HUES6 (cell line): ENCODE measurements around the gene RBM44.

ENCODE experiments used
- H3K27ac ChIP-seq: 2 replicates; pipeline ENCODE4 v1.7.0; 2013; ENCODE audit warnings: low read depth, mild to moderate bottlenecking, low read length, inconsistent platforms
- H3K27me3 ChIP-seq: 2 replicates; pipeline ENCODE4 v1.6.1; 2013; ENCODE audit warnings: low read length; ENCODE audit not compliant: control insufficient read depth, insufficient read depth
- H3K36me3 ChIP-seq: 2 replicates; pipeline ENCODE4 v1.6.1; 2013; ENCODE audit warnings: low read length; ENCODE audit not compliant: control insufficient read depth, insufficient read depth
- H3K4me1 ChIP-seq: 2 replicates; pipeline ENCODE4 v1.6.1; 2013; ENCODE audit warnings: low read length; ENCODE audit not compliant: control insufficient read depth, insufficient read depth
- H3K4me3 ChIP-seq: 2 replicates; pipeline ENCODE4 v1.5.1; 2013; ENCODE audit warnings: low read depth, low read length
- H3K9ac ChIP-seq: one replicate; pipeline ENCODE4 v1.6.1; 2013; ENCODE audit warnings: mild to moderate bottlenecking, low read length
- H3K9me3 ChIP-seq: 2 replicates; pipeline ENCODE4 v1.6.1; 2013; ENCODE audit warnings: low read depth, low read length; ENCODE audit not compliant: control insufficient read depth, insufficient read depth

The RBM44 gene

GRCh38 chr2:237857791-237858190 lies 59.2 kb downstream of the RBM44 start:
- H3K4me3 ChIP-seq, result no peak overlapping the region
- no peaks in the 10 kb centered on the region for H3K9me3 ChIP-seq
- peaks cover 8% of the 10 kb centered on the region for H3K4me1 ChIP-seq
- peaks cover 41% of the 10 kb centered on the region for H3K27me3 ChIP-seq
- no peaks in the 10 kb centered on the region for H3K36me3 ChIP-seq
- H3K9ac ChIP-seq, result no peak overlapping the region
- no peak overlapping the region for H3K27ac ChIP-seq

DNA sequence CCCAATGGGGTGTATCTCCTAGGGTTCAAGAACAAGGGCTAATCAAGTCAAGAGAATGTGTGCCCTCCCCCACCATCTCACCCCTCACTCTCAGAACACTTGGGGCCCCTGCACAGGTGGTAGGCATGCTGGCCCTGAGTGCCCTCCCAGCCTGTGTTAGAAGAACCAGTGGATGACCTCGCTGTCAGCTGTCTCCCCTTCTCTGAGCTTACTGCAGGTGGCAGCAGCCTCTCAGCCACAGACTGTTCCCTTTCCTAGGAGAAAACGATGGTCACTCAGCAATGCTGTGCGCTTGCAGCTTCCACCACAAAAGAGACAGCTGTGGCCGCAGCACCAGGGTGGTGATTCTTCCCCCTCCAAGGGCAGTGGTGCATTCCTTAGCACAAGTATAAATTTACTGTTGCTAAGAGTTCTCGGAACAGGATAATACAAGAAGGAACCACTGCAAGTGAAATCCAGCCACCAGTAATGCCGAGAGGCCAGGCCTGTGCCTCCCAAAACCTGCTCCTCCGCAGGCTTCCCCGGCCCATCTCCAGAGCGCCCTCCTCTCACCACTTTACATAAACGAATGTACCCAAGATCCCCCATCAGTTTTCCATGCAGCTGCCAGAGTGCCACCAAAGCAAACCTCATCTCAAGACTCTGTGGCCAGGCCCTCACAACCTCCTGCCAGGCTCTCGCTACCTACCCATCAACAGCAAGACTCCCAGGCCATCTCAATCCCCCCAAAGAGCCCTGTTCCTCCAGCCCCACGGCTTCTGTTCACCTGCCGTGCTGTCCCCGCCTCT lies 59.9 kb downstream of the RBM44 start:
- Histone ChIP-seq H3K27me3 (peaks cover 41% of the 10 kb centered on the region), H3K9me3 (no peaks in the 10 kb centered on the region), H3K36me3 (no peaks in the 10 kb centered on the region), H3K4me1 (peaks cover 8% of the 10 kb centered on the region), H3K9ac (no peak overlapping the region), H3K4me3 (peak overlapping the region; percentile 65), H3K27ac (no peak overlapping the region)

DNA sequence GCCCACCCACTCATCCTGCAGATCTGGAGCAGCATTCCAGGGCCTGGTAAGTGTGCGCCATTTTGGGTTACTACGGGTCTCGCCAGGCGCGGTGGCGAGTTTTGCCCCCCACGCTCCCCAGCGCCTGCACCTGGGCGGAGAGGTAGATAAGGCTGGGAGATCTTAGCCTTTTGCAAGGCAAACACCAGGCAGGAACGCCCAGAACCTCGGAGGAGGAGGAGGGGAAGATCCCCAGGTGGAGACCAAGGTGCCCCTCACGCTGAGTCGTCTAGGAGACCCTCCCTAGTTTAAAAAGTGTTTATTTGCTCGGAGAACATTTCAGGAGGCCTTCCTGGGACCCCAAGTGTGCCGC lies 60.5 kb downstream of the RBM44 start:
- Histone ChIP-seq H3K27me3 (peaks cover 41% of the 10 kb centered on the region), H3K4me1 (peaks cover 9% of the 10 kb centered on the region), H3K9me3 (no peaks in the 10 kb centered on the region), H3K27ac (no peak overlapping the region), H3K9ac (peak overlapping the region; percentile 12), H3K4me3 (peak overlapping the region; percentile 65), H3K36me3 (no peaks in the 10 kb centered on the region)

GRCh38 chr2:237859533-237860272 lies 61.1 kb downstream of the RBM44 start, which contains the start of gene RAMP1:
Gene RAMP1, plus strand, starts transcription at chr2:237859623. Its CDS starts 53 bp downstream, at chr2:237859676.
- peak within 1 kb of the TSS; percentile 12 for H3K9ac ChIP-seq
- peak within 1 kb of the TSS; percentile 65 for H3K4me3 ChIP-seq
- no peaks in the 10 kb centered on the region for H3K9me3 ChIP-seq
- H3K27ac ChIP-seq, result no peak within 1 kb of the TSS
- peaks cover 15% of the 10 kb centered on the region for H3K4me1 ChIP-seq
- H3K27me3 ChIP-seq, result peaks cover 41% of the 10 kb centered on the region
- no peaks in the 10 kb centered on the region for H3K36me3 ChIP-seq

- Histone ChIP-seq H3K9ac (no peak overlapping the region), H3K9me3 (no peaks in the 10 kb centered on the region), H3K27me3 (peaks cover 41% of the 10 kb centered on the region), H3K4me3 (peak overlapping the region; percentile 65), H3K36me3 (no peaks in the 10 kb centered on the region), H3K4me1 (peaks cover 20% of the 10 kb centered on the region), H3K27ac (no peak overlapping the region)
These were observed 61.8 kb downstream of the RBM44 start for GRCh38 chr2:237860273-237860935.

DNA sequence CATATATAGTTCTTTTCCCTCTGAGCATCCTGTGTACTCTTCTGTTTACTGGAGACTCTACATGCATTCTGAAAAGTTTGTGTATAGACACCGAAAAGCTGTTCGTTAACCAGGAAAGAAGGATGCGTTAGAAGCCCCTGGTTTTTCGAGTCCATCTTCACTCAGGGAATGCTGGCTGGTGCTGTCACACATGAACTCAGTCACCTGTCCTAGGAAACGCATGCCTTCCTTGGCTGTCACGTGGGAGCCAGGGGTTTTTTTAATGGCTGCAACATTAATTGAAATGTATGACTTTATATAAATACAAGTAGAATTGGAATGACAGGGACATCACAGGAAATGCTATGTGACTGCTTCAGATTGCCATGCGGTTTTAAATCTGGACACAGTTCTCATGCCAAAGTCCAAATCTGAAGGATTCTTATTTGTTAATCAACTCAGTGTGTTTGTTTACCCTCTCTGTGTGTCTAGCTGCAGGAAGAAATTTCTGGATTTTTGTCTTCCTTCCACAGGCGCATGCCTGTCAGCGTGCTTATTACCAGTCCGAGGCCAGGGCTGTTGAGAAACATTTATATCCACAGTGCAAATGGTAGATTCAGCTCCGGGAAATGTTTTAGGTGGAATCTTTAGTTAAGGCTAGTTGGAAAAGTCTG lies 63.4 kb downstream of the RBM44 start:
- Histone ChIP-seq H3K4me3 (no peak overlapping the region), H3K36me3 (no peaks in the 10 kb centered on the region), H3K4me1 (peaks cover 31% of the 10 kb centered on the region), H3K9ac (no peak overlapping the region), H3K9me3 (no peaks in the 10 kb centered on the region), H3K27ac (no peak overlapping the region), H3K27me3 (peaks cover 41% of the 10 kb centered on the region)

- peaks cover 31% of the 10 kb centered on the region for H3K4me1 ChIP-seq
These were observed 63.9 kb downstream of the RBM44 start for GRCh38 chr2:237862528-237862895.

DNA sequence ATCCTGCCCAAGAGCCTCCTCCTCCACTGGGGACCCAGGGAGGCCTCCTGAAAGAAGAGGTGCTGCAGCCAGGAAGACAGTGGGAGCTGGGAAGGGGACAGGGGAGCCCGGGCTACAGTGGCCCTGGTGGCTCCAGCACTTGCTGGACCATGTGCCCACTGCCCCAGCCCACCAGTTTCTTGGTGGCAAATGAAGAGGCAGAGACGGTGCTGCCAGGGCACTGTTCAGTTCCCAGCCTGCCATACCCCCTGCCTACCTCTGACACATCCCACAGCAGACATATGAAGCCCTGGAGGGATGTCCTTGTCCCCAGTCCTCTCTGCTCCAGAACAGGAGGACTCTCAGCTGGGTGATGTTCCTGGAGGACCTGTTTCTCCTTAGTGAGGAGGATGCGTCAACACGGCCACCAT lies 64.5 kb downstream of the RBM44 start:
- H3K27me3 ChIP-seq, result peaks cover 41% of the 10 kb centered on the region
- no peak overlapping the region for H3K9ac ChIP-seq
- no peak overlapping the region for H3K27ac ChIP-seq
- peaks cover 31% of the 10 kb centered on the region for H3K4me1 ChIP-seq
- no peak overlapping the region for H3K4me3 ChIP-seq
- H3K36me3 ChIP-seq, result no peaks in the 10 kb centered on the region
- H3K9me3 ChIP-seq, result no peaks in the 10 kb centered on the region

More at GRCh38 chr2:237862528-237862895, 63.9 kb downstream of the RBM44 start:
- H3K27me3 ChIP-seq, result peaks cover 41% of the 10 kb centered on the region
- H3K9me3 ChIP-seq, result no peaks in the 10 kb centered on the region
- no peak overlapping the region for H3K9ac ChIP-seq
- H3K4me3 ChIP-seq, result no peak overlapping the region
- H3K36me3 ChIP-seq, result no peaks in the 10 kb centered on the region
- H3K27ac ChIP-seq, result no peak overlapping the region

DNA sequence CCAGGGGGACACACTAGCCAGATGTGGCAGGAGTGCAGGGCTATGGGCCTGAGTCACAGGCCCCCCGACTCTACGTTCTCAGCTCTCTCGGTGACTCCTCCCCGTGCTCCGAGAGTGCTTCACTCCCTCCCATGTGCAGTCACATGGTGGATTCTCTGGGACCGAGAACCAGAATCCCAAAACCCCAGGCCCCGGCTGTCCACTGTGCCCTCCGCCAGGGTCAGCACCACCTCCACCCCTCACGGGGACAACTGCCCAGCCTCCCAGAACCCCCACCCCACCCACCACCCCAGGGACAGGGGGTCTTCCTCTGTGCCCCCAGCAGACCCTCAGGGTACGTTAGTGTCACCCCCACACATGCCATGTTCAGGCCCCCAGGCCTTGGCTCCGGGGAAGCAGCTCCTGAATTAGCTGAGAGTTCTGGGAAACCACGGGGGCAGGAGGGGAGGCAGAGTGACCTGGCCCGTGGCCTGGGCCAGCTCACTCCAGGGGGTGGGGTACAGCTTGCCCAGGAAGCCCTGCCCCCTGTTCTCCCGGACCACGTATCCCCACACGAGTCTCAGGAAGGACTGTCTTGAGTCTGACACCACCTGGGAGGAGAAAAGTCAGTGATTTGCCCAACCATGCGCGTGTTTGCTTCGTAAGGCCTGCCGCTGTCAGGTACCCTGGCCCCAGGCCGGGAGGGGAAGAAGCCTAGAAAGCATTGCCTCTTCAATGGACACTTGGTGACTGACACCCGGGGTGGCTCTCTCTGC lies 65.3 kb downstream of the RBM44 start:
- no peak overlapping the region for H3K27ac ChIP-seq

DNA sequence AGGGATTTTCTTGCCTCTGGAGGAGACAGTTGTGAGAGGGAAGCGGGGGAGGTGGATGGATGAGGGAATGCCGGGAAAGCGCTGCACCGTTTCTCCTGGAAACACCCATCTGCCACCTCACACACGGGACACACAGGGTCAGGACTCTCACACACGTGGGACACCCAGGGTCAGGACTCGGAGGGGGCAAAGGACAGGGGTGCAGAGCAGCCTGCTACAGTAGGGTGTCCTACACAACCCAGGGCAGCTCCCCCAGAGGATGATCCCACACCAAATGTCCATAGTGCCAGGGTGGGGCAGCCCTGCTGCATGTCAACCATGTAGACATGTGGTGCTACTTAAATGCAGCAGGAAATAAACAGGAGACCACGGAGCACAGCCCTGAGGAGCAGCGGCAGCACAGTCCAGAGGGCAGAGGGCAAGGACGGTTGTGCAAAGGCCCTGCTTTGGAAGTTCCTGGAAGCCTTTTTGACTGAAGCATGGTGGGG lies 65.9 kb downstream of the RBM44 start:
- H3K4me1 ChIP-seq, result peaks cover 23% of the 10 kb centered on the region; the same call in 1 of the 2 replicates
- no peak overlapping the region for H3K9ac ChIP-seq
- H3K4me3 ChIP-seq, result no peak overlapping the region
- H3K27ac ChIP-seq, result no peak overlapping the region
- H3K27me3 ChIP-seq, result peaks cover 31% of the 10 kb centered on the region
- no peaks in the 10 kb centered on the region for H3K36me3 ChIP-seq
- H3K9me3 ChIP-seq, result no peaks in the 10 kb centered on the region

More for the DNA sequence above, 65.3 kb downstream of the RBM44 start:
- Histone ChIP-seq H3K4me3 (no peak overlapping the region), H3K9ac (no peak overlapping the region), H3K4me1 (peaks cover 26% of the 10 kb centered on the region), H3K36me3 (no peaks in the 10 kb centered on the region), H3K9me3 (no peaks in the 10 kb centered on the region), H3K27me3 (peaks cover 36% of the 10 kb centered on the region)
